ENCODE data around the gene MAML3.

The MAML3 gene

GRCh38 chr4:140103676-140104075, 50.3 kb downstream of the MAML3 start:
- peak overlapping the region; percentile 63 for H3K27ac ChIP-seq
- no peaks in the 10 kb centered on the region for H3K36me3 ChIP-seq

DNA sequence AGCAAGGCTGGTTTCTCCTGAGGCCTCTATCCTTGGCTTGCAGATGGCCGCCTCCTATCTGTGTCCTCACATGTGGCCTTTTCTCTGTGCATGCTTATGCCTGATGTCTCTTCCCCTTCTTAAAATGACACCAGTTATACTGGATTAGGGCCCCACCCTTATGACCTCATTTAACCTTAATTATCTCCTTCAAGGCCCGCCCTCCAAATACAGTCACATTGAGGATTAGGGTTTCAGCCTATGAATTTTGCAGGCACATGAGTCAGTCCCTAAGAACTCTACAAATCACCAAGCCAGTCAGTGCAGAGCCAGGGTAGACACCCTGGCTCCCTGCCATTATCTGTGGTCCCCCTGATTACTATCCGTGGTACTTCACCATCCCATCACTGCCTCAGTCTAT, 51.6 kb downstream of the MAML3 start:
- TF ChIP-seq, protein P1, sequence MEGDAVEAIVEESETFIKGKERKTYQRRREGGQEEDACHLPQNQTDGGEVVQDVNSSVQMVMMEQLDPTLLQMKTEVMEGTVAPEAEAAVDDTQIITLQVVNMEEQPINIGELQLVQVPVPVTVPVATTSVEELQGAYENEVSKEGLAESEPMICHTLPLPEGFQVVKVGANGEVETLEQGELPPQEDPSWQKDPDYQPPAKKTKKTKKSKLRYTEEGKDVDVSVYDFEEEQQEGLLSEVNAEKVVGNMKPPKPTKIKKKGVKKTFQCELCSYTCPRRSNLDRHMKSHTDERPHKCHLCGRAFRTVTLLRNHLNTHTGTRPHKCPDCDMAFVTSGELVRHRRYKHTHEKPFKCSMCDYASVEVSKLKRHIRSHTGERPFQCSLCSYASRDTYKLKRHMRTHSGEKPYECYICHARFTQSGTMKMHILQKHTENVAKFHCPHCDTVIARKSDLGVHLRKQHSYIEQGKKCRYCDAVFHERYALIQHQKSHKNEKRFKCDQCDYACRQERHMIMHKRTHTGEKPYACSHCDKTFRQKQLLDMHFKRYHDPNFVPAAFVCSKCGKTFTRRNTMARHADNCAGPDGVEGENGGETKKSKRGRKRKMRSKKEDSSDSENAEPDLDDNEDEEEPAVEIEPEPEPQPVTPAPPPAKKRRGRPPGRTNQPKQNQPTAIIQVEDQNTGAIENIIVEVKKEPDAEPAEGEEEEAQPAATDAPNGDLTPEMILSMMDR (IDR thresholded peaks at IDR 0.05): no peak
- no peaks in the 10 kb centered on the region for H3K27me3 ChIP-seq
- no peak overlapping the region for H3K27ac ChIP-seq
- peaks cover 42 to 47% of the 10 kb centered on the region in 2 experiments for H3K4me1 ChIP-seq (ENCODE audit: control insufficient read depth in 1 of 2, insufficient read depth in 1 of 2, low read depth in 1 of 2, low read length in 1 of 2)
- no peaks in the 10 kb centered on the region for H3K36me3 ChIP-seq
- no peaks in the 10 kb centered on the region for H3K9me3 ChIP-seq
- no peak overlapping the region for H3K4me3 ChIP-seq (ENCODE audit: low read depth in 1 of 2, low read length in 1 of 2)

More at GRCh38 chr4:140103676-140104075, 50.3 kb downstream of the MAML3 start:
- H3K4me1 ChIP-seq (ENCODE audit: control insufficient read depth in 1 of 2, insufficient read depth in 1 of 2, low read depth in 1 of 2, low read length in 1 of 2): peaks cover 30 to 35% of the 10 kb centered on the region in 2 experiments
- no peaks in the 10 kb centered on the region for H3K27me3 ChIP-seq
- TF ChIP-seq, protein P1 (IDR thresholded peaks at IDR 0.05): no peak
- no peaks in the 10 kb centered on the region for H3K9me3 ChIP-seq
- H3K4me3 ChIP-seq (ENCODE audit: low read depth in 1 of 2, low read length in 1 of 2): no peak overlapping the region

GRCh38 chr4:140100771-140101170, 53.2 kb downstream of the MAML3 start:
- no peaks in the 10 kb centered on the region for H3K27me3 ChIP-seq
- peaks cover 59 to 64% of the 10 kb centered on the region in 2 experiments for H3K4me1 ChIP-seq (ENCODE audit: control insufficient read depth in 1 of 2, insufficient read depth in 1 of 2, low read depth in 1 of 2, low read length in 1 of 2)
- H3K4me3 ChIP-seq (ENCODE audit: low read depth in 1 of 2, low read length in 1 of 2): no peak overlapping the region
- TF ChIP-seq, protein P1 (IDR thresholded peaks at IDR 0.05): no peak
- H3K27ac ChIP-seq: peak overlapping the region; percentile 67
- H3K36me3 ChIP-seq: no peaks in the 10 kb centered on the region
- no peaks in the 10 kb centered on the region for H3K9me3 ChIP-seq

GRCh38 chr4:140099983-140100382, 54.0 kb downstream of the MAML3 start:
- Histone ChIP-seq H3K4me1 (ENCODE audit: control insufficient read depth in 1 of 2, insufficient read depth in 1 of 2, low read depth in 1 of 2, low read length in 1 of 2) (peaks cover 66 to 72% of the 10 kb centered on the region in 2 experiments), H3K36me3 (no peaks in the 10 kb centered on the region), H3K27me3 (no peaks in the 10 kb centered on the region), H3K27ac (peak overlapping the region; percentile 67), H3K9me3 (no peaks in the 10 kb centered on the region), H3K4me3 (ENCODE audit: low read depth in 1 of 2, low read length in 1 of 2) (peak overlapping the region in 1 of 2 experiments; percentile 30)
- TF ChIP-seq, protein P1 (IDR thresholded peaks at IDR 0.05): no peak

DNA sequence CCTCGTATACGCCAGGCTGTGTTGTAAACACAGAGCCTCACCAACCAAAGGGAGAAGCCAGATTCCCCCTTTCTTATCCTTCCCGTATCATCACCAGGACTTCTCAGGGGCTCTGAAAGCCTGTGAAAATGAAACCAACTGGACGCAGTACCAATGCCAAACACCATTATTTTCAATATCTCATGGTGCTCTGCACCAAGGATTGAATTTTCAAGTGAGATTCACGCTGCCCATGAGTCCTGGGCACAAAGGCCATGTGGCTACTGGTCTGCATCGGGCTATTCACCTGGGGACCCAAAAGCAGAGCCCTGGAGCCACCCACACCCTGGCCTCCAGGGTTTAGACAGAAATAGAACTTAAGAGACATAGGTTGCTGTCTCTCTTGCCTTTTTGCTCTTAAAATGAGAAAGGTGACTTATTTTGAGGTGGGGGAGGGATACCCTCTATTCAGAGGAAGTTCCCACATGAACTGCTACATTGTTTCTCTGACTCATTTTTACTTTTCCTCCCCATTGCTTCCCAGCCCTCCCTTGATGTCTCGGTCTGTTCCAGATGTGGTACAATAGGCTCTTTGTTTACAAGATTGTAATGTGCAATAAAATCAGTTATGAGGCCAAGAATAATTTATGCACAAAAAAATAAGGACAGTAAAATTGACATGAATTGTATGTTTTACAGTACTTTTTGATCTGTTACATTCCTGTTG, 55.4 kb downstream of the MAML3 start:
- TF ChIP-seq, protein P1 (IDR thresholded peaks at IDR 0.05): no peak
- H3K36me3 ChIP-seq: no peaks in the 10 kb centered on the region
- no peaks in the 10 kb centered on the region for H3K27me3 ChIP-seq
- H3K4me1 ChIP-seq (ENCODE audit: control insufficient read depth in 1 of 2, insufficient read depth in 1 of 2, low read depth in 1 of 2, low read length in 1 of 2): peaks cover 76 to 80% of the 10 kb centered on the region in 2 experiments
- H3K4me3 ChIP-seq (ENCODE audit: low read depth in 1 of 2, low read length in 1 of 2): no peak overlapping the region
- H3K27ac ChIP-seq: peak overlapping the region; percentile 67
- no peaks in the 10 kb centered on the region for H3K9me3 ChIP-seq
